WTC11 (cell line): ENCODE results near the gene ZNF609. TPM values are rescaled to one million over a fixed set of nuclear protein-coding genes. Genes with fewer than 3 reads are reported as not detected.

Experiments used
- ATAC-seq: fragments of 200-7000 bp; cut with Tn5 transposase; 2 replicates; pipeline ENCODE4 v1.10.0; 2021; ENCODE audit warnings: mild to moderate bottlenecking, moderate library complexity
- CTCF ChIA-PET: fragments of 300-600 bp; sonication (Branson Sonifier 250); formaldehyde crosslinking; loops from one replicate; lab custom pipeline; 2021; ENCODE audit warnings: antibody characterized with exemption; lab: Charles Lee
- POLR2A ChIA-PET: fragments of 350-600 bp; sonication (Branson Sonifier 250); formaldehyde crosslinking; loops from one replicate; lab custom pipeline; 2021; ENCODE audit warnings: antibody characterized with exemption; lab: Charles Lee
- DNase-seq: peaks from one replicate; pipeline ENCODE4 v3.0.0; 2021; ENCODE audit warnings: low spot score
- H3K27ac Mint-ChIP-seq: 2 replicates; pipeline ENCODE4 v1.8.0; 2021; ENCODE audit warnings: mixed read lengths
- H3K27me3 Mint-ChIP-seq: 2 replicates; pipeline ENCODE4 v1.8.0; 2021; ENCODE audit warnings: low read depth, mild to moderate bottlenecking, moderate library complexity, mixed read lengths
- H3K36me3 Mint-ChIP-seq: 2 replicates; pipeline ENCODE4 v1.8.0; 2021; ENCODE audit warnings: mixed read lengths
- H3K4me1 Mint-ChIP-seq: 2 replicates; pipeline ENCODE4 v1.8.0; 2022; ENCODE audit warnings: mixed read lengths
- H3K4me3 Mint-ChIP-seq: 2 replicates; pipeline ENCODE4 v1.8.0; 2021; ENCODE audit warnings: mild to moderate bottlenecking, moderate library complexity, mixed read lengths
- H3K9me3 Mint-ChIP-seq: 2 replicates; pipeline ENCODE4 v1.8.0; 2021; ENCODE audit warnings: mixed read lengths
- CREM ChIP-seq: sonication (generic); formaldehyde crosslinking; IDR thresholded peaks from 2 replicates; pipeline ENCODE4 v1.8.1; 2022; ENCODE audit warnings: mild to moderate bottlenecking, missing genetic modification reagents, moderate library complexity
- ERG ChIP-seq: fragments of 250-450 bp; sonication (Bioruptor Pico); IDR thresholded peaks from 2 replicates; pipeline ENCODE4 v1.8.0; 2021; ENCODE audit warnings: mild to moderate bottlenecking
- ETV6 ChIP-seq: sonication (generic); formaldehyde crosslinking; IDR thresholded peaks from 2 replicates; pipeline ENCODE4 v1.8.1; 2022; ENCODE audit warnings: mild to moderate bottlenecking, missing genetic modification reagents
- FOXK1 ChIP-seq: sonication (generic); formaldehyde crosslinking; IDR thresholded peaks from 2 replicates; pipeline ENCODE4 v1.8.0; 2022; ENCODE audit warnings: mild to moderate bottlenecking, moderate library complexity, missing genetic modification reagents
- HMGXB4 ChIP-seq: sonication (generic); formaldehyde crosslinking; IDR thresholded peaks from 2 replicates; pipeline ENCODE4 v1.8.1; 2023; ENCODE audit warnings: mild to moderate bottlenecking, moderate library complexity, missing genetic modification reagents
- IRF2 ChIP-seq: sonication (generic); formaldehyde crosslinking; IDR thresholded peaks from 2 replicates; pipeline ENCODE4 v1.8.0; 2022; ENCODE audit warnings: low read depth, missing genetic modification reagents, borderline replicate concordance
- MYBL2 ChIP-seq: sonication (generic); formaldehyde crosslinking; IDR thresholded peaks from 2 replicates; pipeline ENCODE4 v1.8.1; 2023; ENCODE audit warnings: mild to moderate bottlenecking, moderate library complexity, missing genetic modification reagents
- NFE2L1 ChIP-seq: sonication (generic); formaldehyde crosslinking; IDR thresholded peaks from 2 replicates; pipeline ENCODE4 v1.8.1; 2023; ENCODE audit warnings: missing genetic modification reagents
- SOX15 ChIP-seq: fragments of 250-450 bp; sonication (Bioruptor Pico); IDR thresholded peaks from 2 replicates; pipeline ENCODE4 v1.9.0; 2021; ENCODE audit warnings: mild to moderate bottlenecking
- SP1 ChIP-seq: sonication (generic); formaldehyde crosslinking; conservative IDR thresholded peaks from 2 replicates; pipeline ENCODE4 v1.8.1; 2022; ENCODE audit warnings: missing genetic modification reagents
- STAT6 ChIP-seq: sonication (generic); formaldehyde crosslinking; conservative IDR thresholded peaks from 2 replicates; pipeline ENCODE4 v1.8.1; 2023; ENCODE audit warnings: mild to moderate bottlenecking, low read depth, missing genetic modification reagents, moderate library complexity
- ZNF121 ChIP-seq: sonication (generic); formaldehyde crosslinking; IDR thresholded peaks from 2 replicates; pipeline ENCODE4 v1.8.0; 2023; ENCODE audit warnings: missing genetic modification reagents
- ZNF532 ChIP-seq: fragments of 250-450 bp; sonication (Bioruptor Pico); IDR thresholded peaks from 2 replicates; pipeline ENCODE4 v1.9.0; 2021; ENCODE audit warnings: mild to moderate bottlenecking, borderline replicate concordance
- ZSCAN18 ChIP-seq: fragments of 250-450 bp; sonication (Bioruptor Pico); IDR thresholded peaks from 2 replicates; pipeline ENCODE4 v2.1.2; 2022; ENCODE audit warnings: mild to moderate bottlenecking, moderate library complexity
- total RNA-seq: library from RNA; stranded (reverse); gene quantifications from 3 replicates; pipeline ENCODE4 v1.2.3, GENCODE V29; 2021
- TF ChIP-seq, protein P1 (sequence below): fragments of 200-600 bp; IDR thresholded peaks from 2 replicates; pipeline ENCODE4 v1.8.0; 2022; ENCODE audit warnings: antibody characterized with exemption
- TF ChIP-seq, protein P2 (sequence below): sonication (generic); formaldehyde crosslinking; IDR thresholded peaks from 2 replicates; pipeline ENCODE4 v1.8.0; 2022; ENCODE audit warnings: missing genetic modification reagents

ZNF609 gene
- total RNA-seq, 1 experiment from 2014 or later = 47.4 TPM

- POLR2A ChIA-PET = interaction anchor here (0.6 to 3.7 kb wide), 4 partner anchors 19 to 82 kb away, joined by 3 to 23 read pairs (median 4); no protein-coding TSS in a partner anchor
These were observed 270.8 kb downstream of the ZNF609 start for GRCh38 chr15:64731012-64731804.

More at GRCh38 chr15:64731012-64731804, 270.8 kb downstream of the ZNF609 start:
- Mint-ChIP-seq H3K27ac (peak overlapping the region; percentile 94), H3K9me3 (no peaks in the 10 kb centered on the region), H3K4me3 (no peak overlapping the region), H3K36me3 (peaks cover 62% of the 10 kb centered on the region), H3K27me3 (no peaks in the 10 kb centered on the region)
- peak; percentile 95 for DNase-seq
- CTCF ChIA-PET = interaction anchor here (0.6 to 4.5 kb wide), 22 partner anchors 11 to 370 kb away, joined by 3 to 108 read pairs (median 4); partner anchors contain the start of genes ANKDD1A and PIF1
- ATAC-seq = peak; percentile 76
- TF ChIP-seq STAT6 (CRISPR knock-in tag) = no peak
- 0 out of 2 replicates have a peak, but pooled peaks have one; percentile 26 for TF ChIP-seq HMGXB4 (CRISPR knock-in tag)
- TF ChIP-seq IRF2 = no peak
- no peak for TF ChIP-seq ZSCAN18 (CRISPR knock-in tag)
- TF ChIP-seq ERG (CRISPR knock-in tag) = no peak
- TF ChIP-seq, protein P1, sequence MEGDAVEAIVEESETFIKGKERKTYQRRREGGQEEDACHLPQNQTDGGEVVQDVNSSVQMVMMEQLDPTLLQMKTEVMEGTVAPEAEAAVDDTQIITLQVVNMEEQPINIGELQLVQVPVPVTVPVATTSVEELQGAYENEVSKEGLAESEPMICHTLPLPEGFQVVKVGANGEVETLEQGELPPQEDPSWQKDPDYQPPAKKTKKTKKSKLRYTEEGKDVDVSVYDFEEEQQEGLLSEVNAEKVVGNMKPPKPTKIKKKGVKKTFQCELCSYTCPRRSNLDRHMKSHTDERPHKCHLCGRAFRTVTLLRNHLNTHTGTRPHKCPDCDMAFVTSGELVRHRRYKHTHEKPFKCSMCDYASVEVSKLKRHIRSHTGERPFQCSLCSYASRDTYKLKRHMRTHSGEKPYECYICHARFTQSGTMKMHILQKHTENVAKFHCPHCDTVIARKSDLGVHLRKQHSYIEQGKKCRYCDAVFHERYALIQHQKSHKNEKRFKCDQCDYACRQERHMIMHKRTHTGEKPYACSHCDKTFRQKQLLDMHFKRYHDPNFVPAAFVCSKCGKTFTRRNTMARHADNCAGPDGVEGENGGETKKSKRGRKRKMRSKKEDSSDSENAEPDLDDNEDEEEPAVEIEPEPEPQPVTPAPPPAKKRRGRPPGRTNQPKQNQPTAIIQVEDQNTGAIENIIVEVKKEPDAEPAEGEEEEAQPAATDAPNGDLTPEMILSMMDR = peak; percentile 88
- TF ChIP-seq SOX15 (CRISPR knock-in tag) = no peak
- TF ChIP-seq ZNF532 (CRISPR knock-in tag) = no peak
- TF ChIP-seq MYBL2 (CRISPR knock-in tag) = 0 out of 2 replicates have a peak, but pooled peaks have one; percentile 23
- TF ChIP-seq SP1 (CRISPR knock-in tag) = peak; percentile 39; the same call in 1 of the 2 replicates
- no peak for TF ChIP-seq ETV6 (CRISPR knock-in tag)
- TF ChIP-seq CREM (CRISPR knock-in tag) = peak; percentile 47; the same call in 1 of the 2 replicates
- 0 out of 2 replicates have a peak, but pooled peaks have one; percentile 3 for TF ChIP-seq ZNF121 (CRISPR knock-in tag)
- peak; percentile 67; the same call in 1 of the 2 replicates for TF ChIP-seq FOXK1 (CRISPR knock-in tag)
- TF ChIP-seq, protein P2, sequence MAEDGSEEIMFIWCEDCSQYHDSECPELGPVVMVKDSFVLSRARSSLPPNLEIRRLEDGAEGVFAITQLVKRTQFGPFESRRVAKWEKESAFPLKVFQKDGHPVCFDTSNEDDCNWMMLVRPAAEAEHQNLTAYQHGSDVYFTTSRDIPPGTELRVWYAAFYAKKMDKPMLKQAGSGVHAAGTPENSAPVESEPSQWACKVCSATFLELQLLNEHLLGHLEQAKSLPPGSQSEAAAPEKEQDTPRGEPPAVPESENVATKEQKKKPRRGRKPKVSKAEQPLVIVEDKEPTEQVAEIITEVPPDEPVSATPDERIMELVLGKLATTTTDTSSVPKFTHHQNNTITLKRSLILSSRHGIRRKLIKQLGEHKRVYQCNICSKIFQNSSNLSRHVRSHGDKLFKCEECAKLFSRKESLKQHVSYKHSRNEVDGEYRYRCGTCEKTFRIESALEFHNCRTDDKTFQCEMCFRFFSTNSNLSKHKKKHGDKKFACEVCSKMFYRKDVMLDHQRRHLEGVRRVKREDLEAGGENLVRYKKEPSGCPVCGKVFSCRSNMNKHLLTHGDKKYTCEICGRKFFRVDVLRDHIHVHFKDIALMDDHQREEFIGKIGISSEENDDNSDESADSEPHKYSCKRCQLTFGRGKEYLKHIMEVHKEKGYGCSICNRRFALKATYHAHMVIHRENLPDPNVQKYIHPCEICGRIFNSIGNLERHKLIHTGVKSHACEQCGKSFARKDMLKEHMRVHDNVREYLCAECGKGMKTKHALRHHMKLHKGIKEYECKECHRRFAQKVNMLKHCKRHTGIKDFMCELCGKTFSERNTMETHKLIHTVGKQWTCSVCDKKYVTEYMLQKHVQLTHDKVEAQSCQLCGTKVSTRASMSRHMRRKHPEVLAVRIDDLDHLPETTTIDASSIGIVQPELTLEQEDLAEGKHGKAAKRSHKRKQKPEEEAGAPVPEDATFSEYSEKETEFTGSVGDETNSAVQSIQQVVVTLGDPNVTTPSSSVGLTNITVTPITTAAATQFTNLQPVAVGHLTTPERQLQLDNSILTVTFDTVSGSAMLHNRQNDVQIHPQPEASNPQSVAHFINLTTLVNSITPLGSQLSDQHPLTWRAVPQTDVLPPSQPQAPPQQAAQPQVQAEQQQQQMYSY = no peak
- no peak for TF ChIP-seq NFE2L1 (CRISPR knock-in tag)
- TF ChIP-seq, all 79 proteins: peak for 7
- peaks cover 20% of the 10 kb centered on the region for H3K4me1 Mint-ChIP-seq
